ENCODE results near the gene VAPB.

DNA sequence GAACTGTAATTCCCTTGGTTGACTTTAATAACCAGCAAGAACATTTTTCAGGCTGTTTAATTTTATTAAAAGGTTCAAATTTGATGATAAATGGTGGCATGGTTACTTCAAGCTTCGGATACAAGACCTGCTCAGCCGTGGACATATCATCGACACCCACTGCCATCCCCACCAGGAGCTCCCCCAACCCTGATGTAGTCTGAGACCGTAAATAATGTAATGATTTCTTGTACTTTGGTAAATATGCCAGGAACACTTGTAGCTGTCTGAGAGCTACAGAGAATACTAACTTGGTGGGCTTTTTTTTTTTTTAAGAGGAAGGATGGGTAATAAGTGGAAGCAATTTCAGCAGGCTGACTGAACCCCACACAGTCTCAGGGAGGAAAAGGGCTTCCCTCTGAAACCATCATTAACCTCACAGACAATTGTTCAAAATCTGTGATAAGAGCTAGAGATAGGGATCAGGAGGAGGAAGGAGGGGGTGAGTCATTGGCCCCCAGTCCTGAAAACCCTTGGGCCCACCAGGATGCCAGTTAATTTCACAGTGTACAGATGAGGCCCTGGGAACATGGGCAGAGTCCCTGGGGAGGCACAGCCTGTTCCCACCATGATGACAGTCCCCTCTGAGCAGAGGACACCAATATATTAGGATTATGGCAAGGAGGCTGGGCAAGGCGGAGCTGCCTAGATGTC lies 70.2 kb downstream of the VAPB start:
- TF ChIP-seq CTCF (conservative IDR thresholded peaks at IDR 0.05): no peak
- TF ChIP-seq ZFX (IDR thresholded peaks at IDR 0.05): no peak

Measured in C4-2B (cell line).